ENCODE data around the gene TBX6. TPM values are rescaled to one million over a fixed set of nuclear protein-coding genes. Genes with fewer than 3 reads are reported as not detected.

Gene TBX6
- total and polyA plus RNA-seq, 10 of the 15 experiments (the other 5 are each of a cell fraction or from before 2014, with no cell fraction given): 0.08 to 0.90 (median 0.31) TPM; not detected in 2

DNA sequence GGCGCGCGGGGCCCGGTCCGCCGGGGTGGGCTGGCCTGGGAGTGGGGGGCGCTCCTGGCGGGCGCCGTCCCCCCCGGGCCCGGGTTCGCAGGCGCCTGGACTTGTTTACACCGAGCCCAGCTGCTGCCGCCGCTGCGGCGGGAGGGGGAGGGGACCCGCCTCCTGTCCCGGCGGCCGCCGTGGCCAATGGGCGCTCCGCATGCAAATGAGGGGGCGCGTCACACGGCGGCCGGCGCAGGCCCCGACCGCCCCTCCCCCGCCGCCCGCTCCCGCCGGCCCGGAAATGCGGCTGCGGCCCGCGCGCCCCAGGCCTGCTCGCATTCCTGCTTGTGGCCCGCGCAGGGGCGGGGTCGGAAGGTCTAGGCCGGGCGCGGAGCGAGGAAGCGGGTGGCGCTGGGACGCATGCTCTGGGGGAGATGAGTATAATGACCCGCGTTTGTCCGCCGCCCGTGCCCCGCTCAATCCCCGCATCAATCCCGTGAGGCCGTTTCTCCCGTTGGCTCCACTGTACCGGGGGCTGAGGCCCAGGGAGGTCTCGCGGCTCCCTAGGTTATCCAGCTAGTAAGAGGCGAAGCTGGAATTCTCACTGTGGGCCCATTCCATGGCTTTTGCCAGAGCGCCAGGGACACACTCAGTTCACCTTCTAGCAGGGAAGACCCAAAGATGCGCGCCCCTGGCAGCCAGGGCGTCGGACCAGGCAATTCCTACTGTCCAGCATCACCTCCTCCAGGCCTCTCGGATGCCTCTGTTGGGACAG lies 4.6 kb upstream of the TBX6 start, which contains the start of gene YPEL3 (continued):
- TF ChIP-seq CBX3 (IDR thresholded peaks at IDR 0.05; ENCODE audit: borderline replicate concordance, low read depth) (no peak), SREBF1 (IDR thresholded peaks at IDR 0.05; ENCODE audit: low read length) (no peak), HDAC6 (IDR thresholded peaks at IDR 0.05; ENCODE audit: unreplicated experiment) (no peak), JUNB (IDR thresholded peaks at IDR 0.05) (no peak), CHD2 (IDR thresholded peaks at IDR 0.05; ENCODE audit: borderline replicate concordance, low read depth, low read length) (peak; percentile 87), SUPT20H (IDR thresholded peaks at IDR 0.05; ENCODE audit: borderline replicate concordance, control insufficient read depth, low read depth, low read length) (no peak), GATAD2B (conservative IDR thresholded peaks at IDR 0.05; ENCODE audit: low read depth) (peak; percentile 80), PAX8 (IDR thresholded peaks at IDR 0.05) (no peak), EGR1 (IDR thresholded peaks at IDR 0.05; ENCODE audit: borderline replicate concordance in 1 of 2, low read depth in 2 of 2, low read length in 2 of 2) (peak in 1 of 2 experiments; percentile 27; a peak in 1 of 3 replicates), FOXK2 (IDR thresholded peaks at IDR 0.05) (peak; percentile 44; the same call in 1 of the 2 replicates), SMARCA5 (IDR thresholded peaks at IDR 0.05) (no peak), TARDBP (IDR thresholded peaks at IDR 0.05; ENCODE audit: borderline replicate concordance) (no peak), PAX5 (IDR thresholded peaks at IDR 0.05; ENCODE audit: borderline replicate concordance, low read depth, low read length) (no peak), CREB1 (IDR thresholded peaks at IDR 0.05; ENCODE audit: low read depth) (no peak), SRF (IDR thresholded peaks at IDR 0.05; ENCODE audit: low read depth in 2 of 2, low read length in 2 of 2) (no peak), TCF12 (IDR thresholded peaks at IDR 0.05; ENCODE audit: low read depth, low read length) (peak; percentile 92), TCF7 (IDR thresholded peaks at IDR 0.05; ENCODE audit: borderline replicate concordance) (no peak), ZNF384 (IDR thresholded peaks at IDR 0.05; ENCODE audit: borderline replicate concordance, low read depth, low read length) (no peak)
- TF ChIP-seq, protein P1, sequence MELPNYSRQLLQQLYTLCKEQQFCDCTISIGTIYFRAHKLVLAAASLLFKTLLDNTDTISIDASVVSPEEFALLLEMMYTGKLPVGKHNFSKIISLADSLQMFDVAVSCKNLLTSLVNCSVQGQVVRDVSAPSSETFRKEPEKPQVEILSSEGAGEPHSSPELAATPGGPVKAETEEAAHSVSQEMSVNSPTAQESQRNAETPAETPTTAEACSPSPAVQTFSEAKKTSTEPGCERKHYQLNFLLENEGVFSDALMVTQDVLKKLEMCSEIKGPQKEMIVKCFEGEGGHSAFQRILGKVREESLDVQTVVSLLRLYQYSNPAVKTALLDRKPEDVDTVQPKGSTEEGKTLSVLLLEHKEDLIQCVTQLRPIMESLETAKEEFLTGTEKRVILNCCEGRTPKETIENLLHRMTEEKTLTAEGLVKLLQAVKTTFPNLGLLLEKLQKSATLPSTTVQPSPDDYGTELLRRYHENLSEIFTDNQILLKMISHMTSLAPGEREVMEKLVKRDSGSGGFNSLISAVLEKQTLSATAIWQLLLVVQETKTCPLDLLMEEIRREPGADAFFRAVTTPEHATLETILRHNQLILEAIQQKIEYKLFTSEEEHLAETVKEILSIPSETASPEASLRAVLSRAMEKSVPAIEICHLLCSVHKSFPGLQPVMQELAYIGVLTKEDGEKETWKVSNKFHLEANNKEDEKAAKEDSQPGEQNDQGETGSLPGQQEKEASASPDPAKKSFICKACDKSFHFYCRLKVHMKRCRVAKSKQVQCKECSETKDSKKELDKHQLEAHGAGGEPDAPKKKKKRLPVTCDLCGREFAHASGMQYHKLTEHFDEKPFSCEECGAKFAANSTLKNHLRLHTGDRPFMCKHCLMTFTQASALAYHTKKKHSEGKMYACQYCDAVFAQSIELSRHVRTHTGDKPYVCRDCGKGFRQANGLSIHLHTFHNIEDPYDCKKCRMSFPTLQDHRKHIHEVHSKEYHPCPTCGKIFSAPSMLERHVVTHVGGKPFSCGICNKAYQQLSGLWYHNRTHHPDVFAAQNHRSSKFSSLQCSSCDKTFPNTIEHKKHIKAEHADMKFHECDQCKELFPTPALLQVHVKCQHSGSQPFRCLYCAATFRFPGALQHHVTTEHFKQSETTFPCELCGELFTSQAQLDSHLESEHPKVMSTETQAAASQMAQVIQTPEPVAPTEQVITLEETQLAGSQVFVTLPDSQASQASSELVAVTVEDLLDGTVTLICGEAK (IDR thresholded peaks at IDR 0.05; ENCODE audit: borderline replicate concordance): 0 out of 2 replicates have a peak, but pooled peaks have one; percentile 54
- TF ChIP-seq, protein P2, sequence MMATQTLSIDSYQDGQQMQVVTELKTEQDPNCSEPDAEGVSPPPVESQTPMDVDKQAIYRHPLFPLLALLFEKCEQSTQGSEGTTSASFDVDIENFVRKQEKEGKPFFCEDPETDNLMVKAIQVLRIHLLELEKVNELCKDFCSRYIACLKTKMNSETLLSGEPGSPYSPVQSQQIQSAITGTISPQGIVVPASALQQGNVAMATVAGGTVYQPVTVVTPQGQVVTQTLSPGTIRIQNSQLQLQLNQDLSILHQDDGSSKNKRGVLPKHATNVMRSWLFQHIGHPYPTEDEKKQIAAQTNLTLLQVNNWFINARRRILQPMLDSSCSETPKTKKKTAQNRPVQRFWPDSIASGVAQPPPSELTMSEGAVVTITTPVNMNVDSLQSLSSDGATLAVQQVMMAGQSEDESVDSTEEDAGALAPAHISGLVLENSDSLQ (IDR thresholded peaks at IDR 0.05): no peak; the same call in 1 of the 2 replicates
- TF ChIP-seq, protein P3, sequence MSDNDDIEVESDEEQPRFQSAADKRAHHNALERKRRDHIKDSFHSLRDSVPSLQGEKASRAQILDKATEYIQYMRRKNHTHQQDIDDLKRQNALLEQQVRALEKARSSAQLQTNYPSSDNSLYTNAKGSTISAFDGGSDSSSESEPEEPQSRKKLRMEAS (IDR thresholded peaks at IDR 0.05; ENCODE audit: low read depth, low read length): peak; percentile 32; the same call in 1 of the 2 replicates
- TF ChIP-seq, protein P4, sequence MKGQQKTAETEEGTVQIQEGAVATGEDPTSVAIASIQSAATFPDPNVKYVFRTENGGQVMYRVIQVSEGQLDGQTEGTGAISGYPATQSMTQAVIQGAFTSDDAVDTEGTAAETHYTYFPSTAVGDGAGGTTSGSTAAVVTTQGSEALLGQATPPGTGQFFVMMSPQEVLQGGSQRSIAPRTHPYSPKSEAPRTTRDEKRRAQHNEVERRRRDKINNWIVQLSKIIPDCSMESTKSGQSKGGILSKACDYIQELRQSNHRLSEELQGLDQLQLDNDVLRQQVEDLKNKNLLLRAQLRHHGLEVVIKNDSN (IDR thresholded peaks at IDR 0.05; ENCODE audit: borderline replicate concordance, extremely low read length, insufficient read depth, low read depth, low read length): no peak

All from GM12878 (cell line).